T-helper 17 cell (primary cell): ENCODE measurements around the gene MTARC1. TPM values are rescaled to one million over a fixed set of nuclear protein-coding genes. Genes with fewer than 3 reads are reported as not detected.

Experiments used
- ATAC-seq: fragments of 150-1000 bp; cut with Tn5 transposase; 2 replicates; pipeline ENCODE4 v1.10.0; 2021; ENCODE audit warnings: mild to moderate bottlenecking, moderate library complexity
- DNase-seq, 3 donors: peaks; one replicate each; pipeline versions ENCODE4 v3.0.0 to v3.0.0-alpha.2; 2020 to 2021
- H3K9me3 ChIP-seq: one replicate; pipeline ENCODE4 v1.7.0; 2013; ENCODE audit warnings: low read length, mild to moderate bottlenecking; ENCODE audit not compliant: control insufficient read depth, poor library complexity, severe bottlenecking
- H3K27ac Mint-ChIP-seq: one replicate; pipeline ENCODE4 v1.8.0; 2022; ENCODE audit warnings: mild to moderate bottlenecking, moderate library complexity, mixed read lengths
- H3K27me3 Mint-ChIP-seq: one replicate; pipeline ENCODE4 v1.8.0; 2022; ENCODE audit warnings: mixed read lengths
- H3K36me3 Mint-ChIP-seq: one replicate; pipeline ENCODE4 v1.8.0; 2022; ENCODE audit warnings: low read depth, mixed read lengths
- H3K4me1 Mint-ChIP-seq: one replicate; pipeline ENCODE4 v1.8.0; 2022; ENCODE audit warnings: mild to moderate bottlenecking, mixed read lengths
- H3K4me3 Mint-ChIP-seq: one replicate; pipeline ENCODE4 v1.8.0; 2022; ENCODE audit warnings: mild to moderate bottlenecking, moderate library complexity, mixed read lengths
- total RNA-seq, 4 donors: library from RNA in 2 of 4; stranded (reverse) in 2 of 4; gene quantifications; one replicate each; pipeline ENCODE4 v1.2.3 and lab custom pipeline; 2022 to 2026

The MTARC1 gene
- total RNA-seq, 2 donors from 2014 or later: 0.75 TPM; not detected in 1

DNA sequence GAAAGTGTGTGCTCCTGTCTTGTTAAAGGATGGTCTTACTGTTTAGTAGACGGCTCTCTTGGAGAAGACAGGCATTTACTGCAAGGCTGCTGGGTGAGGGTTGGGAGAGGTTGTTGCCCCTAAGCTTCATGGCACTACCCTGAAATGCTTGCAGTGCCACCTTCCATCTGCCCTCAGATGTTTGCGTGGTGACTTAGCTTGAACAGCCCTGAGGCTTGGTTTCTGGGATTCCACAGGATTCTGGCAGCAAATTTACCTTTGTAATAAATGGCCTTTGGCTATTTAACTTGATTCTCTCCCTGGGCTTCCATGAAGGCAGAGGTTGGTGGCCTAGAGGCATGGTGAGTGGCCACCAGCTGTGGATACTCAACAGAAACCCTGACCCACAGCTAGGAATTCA is 11.6 kb downstream of the MTARC1 start:
- no peaks in the 10 kb centered on the region for H3K9me3 ChIP-seq
- no peaks in the 10 kb centered on the region for H3K4me1 Mint-ChIP-seq
- H3K27ac Mint-ChIP-seq: no peak overlapping the region
- H3K27me3 Mint-ChIP-seq: peaks cover 37% of the 10 kb centered on the region
- ATAC-seq: no peak
- H3K36me3 Mint-ChIP-seq: peaks cover 2% of the 10 kb centered on the region
- DNase-seq: no peak
- no peak overlapping the region for H3K4me3 Mint-ChIP-seq

DNA sequence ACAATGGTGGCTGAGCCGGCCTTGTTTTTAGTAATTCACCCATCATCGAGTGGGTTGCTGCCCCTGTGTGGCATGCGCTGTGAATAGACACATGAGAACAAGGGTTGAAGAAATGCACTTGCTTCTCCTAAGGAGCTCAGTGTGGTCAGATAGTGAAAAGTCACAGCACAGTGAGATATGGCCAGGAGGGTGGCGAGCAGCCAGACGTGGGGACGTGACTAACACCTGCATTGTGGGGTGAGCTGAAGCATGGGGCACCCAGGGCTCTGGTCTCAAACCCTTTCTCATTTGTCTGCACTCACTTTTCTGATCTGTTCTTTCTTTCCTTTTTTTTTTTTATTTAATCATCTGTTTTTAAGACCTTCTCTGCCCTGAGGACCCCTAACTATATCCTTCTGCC is 13.5 kb downstream of the MTARC1 start:
- Mint-ChIP-seq H3K36me3 (peaks cover 2% of the 10 kb centered on the region), H3K4me3 (no peak overlapping the region), H3K27ac (no peak overlapping the region), H3K4me1 (no peaks in the 10 kb centered on the region), H3K27me3 (peaks cover 38% of the 10 kb centered on the region)
- H3K9me3 ChIP-seq: no peaks in the 10 kb centered on the region
- DNase-seq (no peak), ATAC-seq (no peak)

DNA sequence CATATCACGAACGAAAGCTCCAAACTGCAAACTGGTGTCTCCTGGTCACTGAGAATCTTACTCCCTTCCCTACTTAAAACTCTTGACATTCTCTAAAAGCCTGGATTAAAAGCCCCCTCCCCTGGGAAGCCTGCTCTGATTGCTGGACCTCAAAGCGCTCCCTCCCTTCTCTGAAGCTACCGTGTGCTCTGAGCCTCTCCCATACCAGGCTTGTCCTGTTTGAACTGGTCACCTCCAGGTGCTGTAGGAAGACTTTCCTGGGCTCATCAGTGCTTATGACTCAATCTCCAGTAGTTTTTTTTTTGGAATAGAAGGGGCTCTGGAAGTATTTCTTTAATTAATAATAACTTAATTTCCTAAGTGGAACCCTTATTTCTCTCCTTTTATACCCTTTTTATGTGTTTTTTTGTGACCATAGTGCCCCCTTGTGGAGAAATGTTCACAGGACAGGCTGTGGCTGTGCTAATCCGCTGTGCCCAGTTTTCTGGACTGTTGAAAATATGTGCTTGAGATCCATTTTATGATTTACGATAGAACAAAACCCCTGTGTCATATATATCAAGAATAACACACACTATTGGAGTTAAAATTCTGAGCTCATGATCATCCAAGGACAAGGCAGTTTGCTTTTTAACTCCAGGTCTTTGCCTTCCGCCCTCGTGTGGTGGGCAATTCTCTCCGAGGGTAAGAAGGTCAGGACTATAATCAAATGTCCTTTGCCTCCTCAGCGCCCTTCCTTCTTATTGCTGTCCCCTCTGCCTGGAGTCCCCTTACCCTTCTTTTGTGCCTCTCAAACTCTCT is 16.9 kb downstream of the MTARC1 start:
- H3K4me3 Mint-ChIP-seq: no peak overlapping the region
- no peaks in the 10 kb centered on the region for H3K4me1 Mint-ChIP-seq
- peaks cover 52% of the 10 kb centered on the region for H3K27me3 Mint-ChIP-seq
- H3K27ac Mint-ChIP-seq: no peak overlapping the region
- no peaks in the 10 kb centered on the region for H3K9me3 ChIP-seq
- H3K36me3 Mint-ChIP-seq: peaks cover 2% of the 10 kb centered on the region
- no peak for DNase-seq
- peak; percentile 39 for ATAC-seq

DNA sequence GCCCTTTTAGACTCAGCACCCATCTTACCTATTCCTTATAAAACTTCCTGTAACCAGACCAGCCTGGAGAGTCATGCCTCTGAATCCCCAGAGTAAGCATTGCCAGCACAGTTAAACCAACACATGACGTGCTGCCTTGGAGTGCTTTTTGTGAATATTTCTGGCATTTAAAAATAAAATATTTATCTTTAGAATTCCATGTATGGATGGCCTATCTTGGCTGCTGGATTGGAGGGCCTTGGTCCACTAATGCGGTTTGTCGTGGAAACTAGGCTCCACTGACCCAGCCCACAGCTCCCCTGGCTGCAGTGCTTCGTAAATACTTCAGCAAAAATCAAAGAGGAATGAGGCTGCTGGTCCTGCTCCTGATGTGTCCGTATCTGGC is 17.5 kb downstream of the MTARC1 start:
- ATAC-seq: no peak

DNA sequence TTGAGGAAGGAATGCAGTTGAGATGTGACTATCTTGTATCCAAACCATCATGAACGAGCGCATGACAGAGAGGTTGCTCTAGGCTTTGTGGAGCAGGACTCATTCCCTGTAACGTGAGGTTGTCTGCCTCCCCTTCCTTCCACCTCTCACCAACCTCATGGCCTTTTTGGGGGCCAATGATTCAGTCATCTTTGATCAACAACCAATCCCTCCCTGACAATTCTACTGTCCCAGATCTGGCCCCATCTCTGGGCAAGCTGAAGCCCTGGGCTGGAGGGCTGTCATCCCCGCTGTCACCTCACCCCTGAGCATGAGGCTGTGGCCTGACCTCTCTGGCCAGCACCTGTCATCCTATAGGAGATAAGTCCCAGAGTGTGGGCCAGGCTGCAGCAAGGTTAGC is 19.7 kb downstream of the MTARC1 start:
- Mint-ChIP-seq H3K4me3 (no peak overlapping the region), H3K36me3 (peaks cover 2% of the 10 kb centered on the region)
- no peak for ATAC-seq

More for the DNA sequence above, 17.5 kb downstream of the MTARC1 start:
- no peaks in the 10 kb centered on the region for H3K4me1 Mint-ChIP-seq
- H3K27ac Mint-ChIP-seq: no peak overlapping the region
- peaks cover 2% of the 10 kb centered on the region for H3K36me3 Mint-ChIP-seq
- no peak for DNase-seq
- H3K4me3 Mint-ChIP-seq: no peak overlapping the region
- no peaks in the 10 kb centered on the region for H3K9me3 ChIP-seq
- H3K27me3 Mint-ChIP-seq: peaks cover 52% of the 10 kb centered on the region

DNA sequence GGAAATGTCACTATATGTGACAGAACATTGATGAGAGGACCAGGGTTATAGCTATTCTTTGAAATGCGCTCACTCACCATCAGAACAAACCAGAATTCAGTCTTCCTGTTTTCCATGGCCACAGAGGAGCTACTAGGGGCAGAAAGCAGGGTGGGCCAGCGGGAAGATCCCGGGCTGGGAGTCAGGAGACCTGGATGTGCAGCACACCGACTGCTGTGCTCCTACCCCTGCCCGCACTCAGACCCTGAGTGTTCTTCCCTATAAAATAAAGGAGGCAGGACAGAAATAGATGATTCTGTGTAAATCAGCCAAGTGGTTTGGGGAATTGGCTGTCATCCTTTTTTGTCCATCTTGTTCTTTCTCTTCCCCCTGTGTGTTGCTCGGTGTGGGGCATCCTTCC is 21.0 kb downstream of the MTARC1 start:
- no peak overlapping the region for H3K4me3 Mint-ChIP-seq
- H3K27me3 Mint-ChIP-seq: peaks cover 56% of the 10 kb centered on the region
- peaks cover 4% of the 10 kb centered on the region for H3K4me1 Mint-ChIP-seq
- H3K9me3 ChIP-seq: no peaks in the 10 kb centered on the region
- no peaks in the 10 kb centered on the region for H3K36me3 Mint-ChIP-seq
- DNase-seq: no peak
- no peak for ATAC-seq
- no peak overlapping the region for H3K27ac Mint-ChIP-seq

More for the DNA sequence above, 19.7 kb downstream of the MTARC1 start:
- H3K27ac Mint-ChIP-seq: no peak overlapping the region
- no peaks in the 10 kb centered on the region for H3K9me3 ChIP-seq
- peaks cover 58% of the 10 kb centered on the region for H3K27me3 Mint-ChIP-seq
- peaks cover 4% of the 10 kb centered on the region for H3K4me1 Mint-ChIP-seq
- no peak for DNase-seq

DNA sequence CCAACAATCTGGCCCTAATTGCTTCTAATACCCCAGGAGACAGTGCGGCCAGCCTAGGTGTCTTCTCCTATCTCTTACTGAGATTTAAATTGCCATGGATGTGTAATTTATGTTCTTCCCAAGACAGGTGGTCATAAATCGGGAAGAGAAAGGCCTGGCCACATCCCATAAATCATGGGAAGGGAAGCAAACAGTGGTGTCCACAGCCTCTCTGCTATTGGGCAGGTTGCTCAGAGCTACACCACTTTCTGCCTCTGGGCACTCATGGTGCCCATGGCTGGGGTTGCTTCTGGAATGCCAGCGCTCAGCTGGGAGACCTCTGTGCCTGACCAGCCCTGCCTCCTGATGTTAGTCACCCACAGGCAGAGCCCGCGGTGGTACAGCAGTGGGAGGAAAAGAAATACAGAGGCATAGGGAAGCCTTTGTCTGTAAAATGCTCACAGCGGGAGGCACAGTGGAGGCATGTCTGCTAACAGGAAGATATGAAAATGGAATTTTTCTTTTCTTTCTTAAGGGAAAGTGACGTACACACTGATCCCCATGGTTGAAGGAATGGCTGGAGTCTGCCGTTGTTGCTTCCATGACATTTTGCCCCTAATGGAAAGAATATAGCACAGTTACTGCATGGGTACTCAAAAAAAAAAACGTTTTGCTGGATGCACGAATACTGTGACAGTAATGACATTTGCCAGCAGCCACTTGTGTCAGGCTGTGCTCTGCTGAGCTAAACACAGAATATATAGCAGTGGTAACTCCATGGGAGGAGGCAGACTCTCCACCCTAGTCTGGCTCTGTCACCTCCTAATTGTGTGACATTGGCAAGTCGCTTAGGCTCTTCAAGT is 21.9 kb downstream of the MTARC1 start:
- Mint-ChIP-seq H3K4me1 (peaks cover 4% of the 10 kb centered on the region), H3K4me3 (no peak overlapping the region), H3K27ac (no peak overlapping the region), H3K36me3 (no peaks in the 10 kb centered on the region), H3K27me3 (peaks cover 56% of the 10 kb centered on the region)
- ATAC-seq (no peak), DNase-seq (no peak)
- no peaks in the 10 kb centered on the region for H3K9me3 ChIP-seq

DNA sequence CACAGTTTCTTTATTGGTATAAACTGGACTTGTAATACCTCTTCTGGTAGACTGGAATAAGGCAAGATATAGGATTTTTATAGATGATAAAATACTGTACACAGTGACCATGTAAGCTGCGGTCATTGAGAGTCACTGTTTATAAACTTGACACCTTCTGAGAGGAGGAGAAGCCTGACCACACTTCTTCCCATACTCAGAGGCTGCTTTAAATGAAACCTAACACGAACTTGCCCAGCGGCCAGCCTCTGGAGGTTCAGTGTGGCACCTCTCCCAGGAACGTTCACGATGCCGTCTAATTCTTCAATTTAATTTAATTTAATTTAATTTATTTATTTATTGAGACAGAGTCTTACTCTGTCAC is 22.5 kb downstream of the MTARC1 start:
- Mint-ChIP-seq H3K4me3 (no peak overlapping the region), H3K36me3 (no peaks in the 10 kb centered on the region), H3K27me3 (peaks cover 58% of the 10 kb centered on the region), H3K27ac (no peak overlapping the region), H3K4me1 (peaks cover 4% of the 10 kb centered on the region)
- DNase-seq: no peak
- ATAC-seq: no peak
- H3K9me3 ChIP-seq: no peaks in the 10 kb centered on the region

DNA sequence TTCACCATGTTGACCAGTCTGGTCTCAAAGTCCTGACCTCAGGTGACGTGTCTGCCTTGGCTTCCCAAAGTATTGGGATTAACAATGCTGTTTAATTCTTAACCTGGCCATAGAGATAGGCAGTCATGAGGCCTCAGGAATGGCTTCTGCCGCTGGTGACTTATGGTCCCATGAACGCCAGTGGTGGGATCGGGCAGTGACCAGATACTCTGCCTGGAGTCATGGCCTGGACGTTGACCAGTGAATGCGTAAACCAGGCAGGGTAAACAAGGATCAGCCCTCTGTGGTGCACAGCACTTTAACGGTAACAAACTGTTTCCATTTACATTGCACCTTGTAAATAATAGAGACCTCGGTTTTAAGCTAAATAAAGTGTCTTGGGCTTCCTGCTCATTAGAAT is 23.0 kb downstream of the MTARC1 start:
- Mint-ChIP-seq H3K27me3 (peaks cover 64% of the 10 kb centered on the region), H3K4me1 (peaks cover 4% of the 10 kb centered on the region), H3K27ac (no peak overlapping the region), H3K36me3 (no peaks in the 10 kb centered on the region), H3K4me3 (no peak overlapping the region)
- H3K9me3 ChIP-seq: no peaks in the 10 kb centered on the region
- DNase-seq: no peak
- ATAC-seq: no peak

DNA sequence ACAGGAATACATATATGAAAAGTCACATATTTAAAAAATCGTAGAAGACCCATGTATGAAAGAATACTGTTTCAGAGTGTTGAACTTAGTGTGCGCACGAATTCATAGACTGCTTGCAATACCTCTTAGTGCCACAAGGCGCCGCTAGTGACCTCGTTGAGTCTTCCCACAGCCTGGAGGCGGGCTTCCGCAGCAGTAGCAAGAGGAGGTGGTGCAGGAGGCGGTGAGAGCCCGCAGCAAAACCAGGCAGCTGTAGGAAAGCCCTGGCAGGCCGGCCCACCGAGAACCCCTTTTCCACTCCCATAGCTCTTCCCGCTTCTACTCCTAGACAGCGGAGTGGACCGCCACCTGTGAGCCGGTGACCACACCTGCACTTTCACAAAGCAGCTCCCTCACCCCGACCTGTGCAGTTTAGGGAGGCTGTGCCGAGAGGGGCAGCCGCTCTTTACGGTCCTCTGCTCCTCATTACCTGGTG is 23.5 kb downstream of the MTARC1 start:
- no peaks in the 10 kb centered on the region for H3K9me3 ChIP-seq
- peak overlapping the region; percentile 16 for H3K27ac Mint-ChIP-seq
- no peaks in the 10 kb centered on the region for H3K36me3 Mint-ChIP-seq
- H3K4me3 Mint-ChIP-seq: peak overlapping the region; percentile 78
- peak; percentile 98 for ATAC-seq
- H3K27me3 Mint-ChIP-seq: peaks cover 64% of the 10 kb centered on the region
- peaks cover 4% of the 10 kb centered on the region for H3K4me1 Mint-ChIP-seq
- DNase-seq: peak; percentile 29 to 49 (median 47)

DNA sequence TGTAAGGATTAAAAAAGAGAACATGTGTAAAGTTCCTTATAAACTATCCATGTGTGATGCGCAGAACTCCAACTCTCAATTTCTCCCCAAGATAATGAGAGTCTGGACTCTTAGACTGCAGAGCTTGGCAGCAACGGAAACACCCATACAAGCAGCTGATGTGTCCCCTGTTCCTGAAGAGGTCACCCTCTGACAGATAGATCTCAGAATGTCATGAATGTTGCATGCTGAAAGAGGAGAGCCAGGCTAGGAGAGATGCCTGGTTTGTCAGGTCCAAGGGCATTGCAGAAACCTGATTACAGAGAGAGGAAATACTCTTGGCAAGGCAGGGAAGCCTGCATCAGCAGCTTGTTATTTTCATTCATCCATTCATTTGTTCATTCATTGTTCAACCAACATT is 24.2 kb downstream of the MTARC1 start:
- H3K27me3 Mint-ChIP-seq: peaks cover 69% of the 10 kb centered on the region

DNA sequence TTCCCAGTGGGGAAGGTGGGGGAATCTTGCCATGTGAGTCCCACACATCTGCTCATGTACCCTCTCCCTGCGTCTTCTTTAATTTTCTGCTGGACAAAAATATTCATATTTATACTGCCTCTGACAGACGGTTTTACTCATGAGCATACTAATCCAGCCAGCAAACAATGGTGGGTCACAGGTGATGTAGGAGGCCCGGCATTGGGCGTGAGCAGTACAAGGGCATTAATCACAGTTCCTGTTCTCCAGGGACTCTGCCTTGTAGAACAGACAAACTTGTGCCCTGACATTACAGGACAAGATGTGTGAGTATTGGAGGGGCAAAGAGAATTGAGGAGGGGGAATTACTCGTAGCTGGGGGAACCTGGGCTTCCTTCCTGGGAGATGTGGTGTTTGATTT is 25.0 kb downstream of the MTARC1 start:
- DNase-seq (no peak), ATAC-seq (no peak)
- peaks cover 71% of the 10 kb centered on the region for H3K27me3 Mint-ChIP-seq
- peaks cover 4% of the 10 kb centered on the region for H3K4me1 Mint-ChIP-seq
- no peak overlapping the region for H3K4me3 Mint-ChIP-seq
- no peak overlapping the region for H3K27ac Mint-ChIP-seq
- H3K9me3 ChIP-seq: no peaks in the 10 kb centered on the region
- H3K36me3 Mint-ChIP-seq: no peaks in the 10 kb centered on the region

More for the DNA sequence above, 24.2 kb downstream of the MTARC1 start:
- H3K9me3 ChIP-seq: no peaks in the 10 kb centered on the region
- H3K36me3 Mint-ChIP-seq: no peaks in the 10 kb centered on the region
- peak overlapping the region; percentile 78 for H3K4me3 Mint-ChIP-seq
- H3K27ac Mint-ChIP-seq: no peak overlapping the region
- H3K4me1 Mint-ChIP-seq: peaks cover 4% of the 10 kb centered on the region
- DNase-seq (no peak), ATAC-seq (no peak)

DNA sequence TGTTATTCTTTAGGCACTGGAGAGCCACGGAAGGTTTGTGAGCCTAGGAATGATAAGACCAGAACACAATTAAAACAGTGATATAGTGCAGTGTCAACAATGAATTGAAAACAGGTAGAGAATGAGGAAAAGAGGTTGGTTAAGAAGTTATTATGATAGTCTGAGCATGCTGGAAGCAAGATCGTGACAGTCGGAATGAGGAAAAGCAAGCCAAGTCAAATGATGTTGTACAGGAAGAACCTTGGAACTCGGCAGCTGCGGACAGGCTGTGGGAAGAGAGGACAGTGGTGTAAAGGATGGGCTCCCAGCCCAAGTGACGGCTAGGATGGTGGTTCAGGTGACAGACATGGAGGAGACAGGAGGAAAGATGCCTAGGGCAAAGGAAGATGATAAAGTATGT is 25.6 kb downstream of the MTARC1 start:
- Mint-ChIP-seq H3K27me3 (peaks cover 71% of the 10 kb centered on the region), H3K27ac (no peak overlapping the region), H3K4me3 (no peak overlapping the region), H3K4me1 (peaks cover 4% of the 10 kb centered on the region), H3K36me3 (no peaks in the 10 kb centered on the region)
- no peak for DNase-seq
- no peaks in the 10 kb centered on the region for H3K9me3 ChIP-seq
- ATAC-seq: no peak
